Left ventricle myocardium inferior (tissue), 1 donor: ENCODE measurements around the gene RGS5. TPM values are rescaled to one million over a fixed set of nuclear protein-coding genes. Genes with fewer than 3 reads are reported as not detected.

Experiments
- DNase-seq: peaks from one replicate; pipeline ENCODE4 v3.0.0-alpha.2; 2020
- H3K27ac ChIP-seq: fragments of 200-600 bp; replicated peaks from 2 replicates; pipeline ENCODE4 v1.8.0; 2021
- H3K27me3 ChIP-seq: fragments of 200-600 bp; 2 replicates; pipeline ENCODE4 v1.8.0; 2021; ENCODE audit warnings: low read depth
- H3K36me3 ChIP-seq: fragments of 200-600 bp; 2 replicates; pipeline ENCODE4 v1.8.0; 2021
- H3K4me1 ChIP-seq: fragments of 200-600 bp; 2 replicates; pipeline ENCODE4 v1.8.0; 2021
- H3K4me3 ChIP-seq: fragments of 200-600 bp; 2 replicates; pipeline ENCODE4 v1.8.0; 2021; ENCODE audit warnings: mild to moderate bottlenecking, moderate library complexity
- H3K9me3 ChIP-seq: fragments of 200-600 bp; replicated peaks from 2 replicates; pipeline ENCODE4 v1.8.0; 2021
- intact Hi-C: fragments of 100-400 bp; cut with micrococcal nuclease; formaldehyde crosslinking; loops from one replicate; pipeline ENCODE4 v1.11.0; 2022
- total RNA-seq: library from RNA; stranded (reverse); fragmentation: NEBNext Ultra II Directional; extraction: Animal tissue kit (Norgen Biotek cat#: 25700); gene quantifications from one replicate; pipeline ENCODE4 v1.2.1, GENCODE V29; 2021
- TF ChIP-seq, protein P1 (sequence below): fragments of 200-600 bp; IDR thresholded peaks from 2 replicates; pipeline ENCODE4 v1.8.0; 2021; ENCODE audit warnings: antibody characterized with exemption, mild to moderate bottlenecking, borderline replicate concordance
- donor health status: DM: no; HTN: yes; CAD: no; lungs with severe emphysema.

RGS5 gene
- total RNA-seq, 1 donor from 2014 or later, result 256 TPM

DNA sequence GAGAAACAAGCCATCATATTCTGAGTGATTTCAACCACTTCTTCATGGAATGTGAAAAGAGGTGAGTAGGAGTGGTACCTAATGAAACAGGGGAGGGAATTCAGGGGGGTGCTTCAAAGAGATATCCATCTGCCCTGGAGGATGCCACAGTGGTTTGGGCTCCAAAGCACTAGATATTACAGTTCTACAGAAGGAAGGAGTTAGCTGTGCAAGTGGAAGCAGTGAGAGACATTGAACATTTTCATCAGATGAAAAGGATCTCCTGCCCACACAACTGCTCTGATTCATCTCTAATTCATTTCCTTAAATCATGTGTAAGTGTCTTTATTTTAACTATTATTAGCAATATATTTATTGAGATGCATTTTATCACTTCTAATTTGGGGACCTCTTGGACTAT is 2.8 kb upstream of the RGS5 start:
- H3K27me3 ChIP-seq, result no peaks in the 10 kb centered on the region
- peak overlapping the region; percentile 10 for H3K27ac ChIP-seq
- DNase-seq, result no peak
- no peaks in the 10 kb centered on the region for H3K36me3 ChIP-seq
- no peak overlapping the region for H3K4me3 ChIP-seq
- no peaks in the 10 kb centered on the region for H3K9me3 ChIP-seq
- intact Hi-C loops, result no loop called here
- TF ChIP-seq, protein P1, sequence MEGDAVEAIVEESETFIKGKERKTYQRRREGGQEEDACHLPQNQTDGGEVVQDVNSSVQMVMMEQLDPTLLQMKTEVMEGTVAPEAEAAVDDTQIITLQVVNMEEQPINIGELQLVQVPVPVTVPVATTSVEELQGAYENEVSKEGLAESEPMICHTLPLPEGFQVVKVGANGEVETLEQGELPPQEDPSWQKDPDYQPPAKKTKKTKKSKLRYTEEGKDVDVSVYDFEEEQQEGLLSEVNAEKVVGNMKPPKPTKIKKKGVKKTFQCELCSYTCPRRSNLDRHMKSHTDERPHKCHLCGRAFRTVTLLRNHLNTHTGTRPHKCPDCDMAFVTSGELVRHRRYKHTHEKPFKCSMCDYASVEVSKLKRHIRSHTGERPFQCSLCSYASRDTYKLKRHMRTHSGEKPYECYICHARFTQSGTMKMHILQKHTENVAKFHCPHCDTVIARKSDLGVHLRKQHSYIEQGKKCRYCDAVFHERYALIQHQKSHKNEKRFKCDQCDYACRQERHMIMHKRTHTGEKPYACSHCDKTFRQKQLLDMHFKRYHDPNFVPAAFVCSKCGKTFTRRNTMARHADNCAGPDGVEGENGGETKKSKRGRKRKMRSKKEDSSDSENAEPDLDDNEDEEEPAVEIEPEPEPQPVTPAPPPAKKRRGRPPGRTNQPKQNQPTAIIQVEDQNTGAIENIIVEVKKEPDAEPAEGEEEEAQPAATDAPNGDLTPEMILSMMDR, result no peak
- H3K4me1 ChIP-seq, result peaks cover 6% of the 10 kb centered on the region

DNA sequence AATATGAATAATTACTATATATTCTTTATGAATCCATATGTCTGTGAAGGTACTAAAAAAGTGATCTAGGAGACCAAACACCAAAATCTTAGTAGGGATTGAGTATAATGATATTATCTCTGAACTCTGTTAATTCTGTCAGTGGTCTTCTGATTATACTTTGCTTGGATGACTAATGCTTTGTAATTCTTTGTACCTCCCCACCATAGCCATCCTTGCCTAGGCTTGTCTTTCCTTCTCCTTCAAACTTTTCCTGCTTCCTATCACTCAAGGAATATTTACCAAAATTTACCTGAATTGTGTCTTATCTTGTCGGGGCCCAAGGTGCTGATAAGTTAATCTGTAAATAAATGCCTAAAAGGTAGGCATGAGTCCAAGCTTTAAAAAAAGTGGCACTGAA is 845 bp upstream of the RGS5 start:
- DNase-seq, result no peak
- TF ChIP-seq, protein P1, result no peak
- intact Hi-C loops, result no loop called here
- Histone ChIP-seq H3K27ac (peak overlapping the region; percentile 45), H3K4me3 (peak overlapping the region; percentile 57), H3K36me3 (no peaks in the 10 kb centered on the region), H3K27me3 (no peaks in the 10 kb centered on the region), H3K4me1 (peaks cover 6% of the 10 kb centered on the region), H3K9me3 (no peaks in the 10 kb centered on the region)

DNA sequence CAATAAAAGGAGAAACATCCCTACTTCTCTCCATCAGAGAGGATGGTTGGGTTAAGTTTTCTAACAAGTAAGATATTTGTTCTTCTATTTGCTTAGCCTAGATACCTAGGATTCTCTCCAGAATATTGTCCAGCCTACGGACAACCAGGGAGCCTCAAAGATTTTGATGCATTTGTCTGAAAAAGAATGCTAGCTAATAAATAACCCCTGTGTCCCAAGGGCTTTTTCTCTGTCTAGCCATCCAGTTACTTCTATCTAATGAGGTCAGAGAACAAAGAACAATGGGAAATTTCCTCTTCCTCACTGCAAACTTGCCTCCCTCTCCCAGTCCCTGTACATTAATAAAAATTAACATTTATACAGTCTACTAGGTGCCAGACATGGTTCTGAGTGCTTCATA is 810 bp downstream of the RGS5 start:
- TF ChIP-seq, protein P1, result no peak
- Histone ChIP-seq H3K4me1 (peaks cover 6% of the 10 kb centered on the region), H3K27ac (peak overlapping the region; percentile 46), H3K4me3 (peak overlapping the region; percentile 57), H3K9me3 (no peaks in the 10 kb centered on the region), H3K36me3 (no peaks in the 10 kb centered on the region), H3K27me3 (no peaks in the 10 kb centered on the region)
- intact Hi-C loops, result no loop called here
- DNase-seq, result no peak

DNA sequence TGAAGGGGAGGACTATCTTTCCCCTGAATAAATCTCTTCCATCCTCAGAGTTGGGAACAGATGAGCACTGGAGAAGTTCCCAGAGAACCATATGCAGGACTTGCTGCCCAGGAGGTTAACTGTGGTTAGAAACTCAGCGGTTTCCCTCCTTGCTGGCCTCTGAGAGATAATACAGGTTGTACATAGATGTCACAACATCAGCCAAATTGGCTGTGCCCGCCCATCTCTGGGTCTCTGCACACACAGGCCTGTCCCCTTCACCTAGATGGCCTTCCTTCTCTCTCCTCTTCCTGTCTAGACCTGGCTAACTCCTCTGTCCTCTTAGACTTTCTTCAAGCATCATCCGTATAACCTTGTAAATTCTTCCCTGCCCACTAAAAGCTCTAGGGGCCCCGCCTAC is 5.7 kb downstream of the RGS5 start:
- TF ChIP-seq, protein P1, result no peak
- intact Hi-C loops, result no loop called here
- Histone ChIP-seq H3K27me3 (no peaks in the 10 kb centered on the region), H3K4me1 (peaks cover 20% of the 10 kb centered on the region), H3K36me3 (no peaks in the 10 kb centered on the region), H3K27ac (peak overlapping the region; percentile 45), H3K4me3 (peak overlapping the region; percentile 57), H3K9me3 (no peaks in the 10 kb centered on the region)
- no peak for DNase-seq

DNA sequence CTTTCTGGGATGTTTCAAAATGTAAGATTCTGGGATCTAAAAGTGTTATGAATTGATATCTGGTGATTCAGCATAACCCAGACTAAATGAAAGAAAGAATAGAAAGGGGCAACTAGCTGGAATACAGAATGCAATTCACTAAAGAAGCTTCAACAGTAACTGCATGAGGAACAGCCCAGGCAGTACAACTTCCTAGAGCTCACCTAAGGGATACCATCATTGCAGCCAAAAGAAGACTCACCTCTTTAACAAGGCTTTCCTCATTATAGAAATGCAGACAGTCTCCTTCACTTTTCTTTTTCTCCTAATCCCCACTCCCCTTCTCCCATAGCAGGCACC is 6.3 kb downstream of the RGS5 start:
- H3K4me3 ChIP-seq, result peak overlapping the region; percentile 57
- intact Hi-C loops, result no loop called here

More for the DNA sequence above, 6.3 kb downstream of the RGS5 start:
- H3K27me3 ChIP-seq, result no peaks in the 10 kb centered on the region
- TF ChIP-seq, protein P1, result no peak
- peaks cover 20% of the 10 kb centered on the region for H3K4me1 ChIP-seq
- H3K36me3 ChIP-seq, result no peaks in the 10 kb centered on the region
- DNase-seq, result no peak
- H3K27ac ChIP-seq, result peak overlapping the region; percentile 45
- no peaks in the 10 kb centered on the region for H3K9me3 ChIP-seq
